WTC11 (cell line): ENCODE measurements around the gene SYNGR3. TPM values are rescaled to one million over a fixed set of nuclear protein-coding genes. Genes with fewer than 3 reads are reported as not detected.
A peak's percentile ranks its signal among the peaks of the same experiment; 100 is the strongest.

Experiments
- ATAC-seq: fragments of 200-7000 bp; cut with Tn5 transposase; 2 replicates; pipeline ENCODE4 v1.10.0; 2021; ENCODE audit warnings: mild to moderate bottlenecking, moderate library complexity
- CTCF ChIA-PET: fragments of 300-600 bp; sonication (Branson Sonifier 250); formaldehyde crosslinking; loops from one replicate; lab custom pipeline; 2021; ENCODE audit warnings: antibody characterized with exemption; lab: Charles Lee
- POLR2A ChIA-PET: fragments of 350-600 bp; sonication (Branson Sonifier 250); formaldehyde crosslinking; loops from one replicate; lab custom pipeline; 2021; ENCODE audit warnings: antibody characterized with exemption; lab: Charles Lee
- DNase-seq: peaks from one replicate; pipeline ENCODE4 v3.0.0; 2021; ENCODE audit warnings: low spot score
- H3K27ac Mint-ChIP-seq: 2 replicates; pipeline ENCODE4 v1.8.0; 2021; ENCODE audit warnings: mixed read lengths
- H3K27me3 Mint-ChIP-seq: 2 replicates; pipeline ENCODE4 v1.8.0; 2021; ENCODE audit warnings: low read depth, mild to moderate bottlenecking, moderate library complexity, mixed read lengths
- H3K36me3 Mint-ChIP-seq: 2 replicates; pipeline ENCODE4 v1.8.0; 2021; ENCODE audit warnings: mixed read lengths
- H3K4me1 Mint-ChIP-seq: 2 replicates; pipeline ENCODE4 v1.8.0; 2022; ENCODE audit warnings: mixed read lengths
- H3K4me3 Mint-ChIP-seq: 2 replicates; pipeline ENCODE4 v1.8.0; 2021; ENCODE audit warnings: mild to moderate bottlenecking, moderate library complexity, mixed read lengths
- H3K9me3 Mint-ChIP-seq: 2 replicates; pipeline ENCODE4 v1.8.0; 2021; ENCODE audit warnings: mixed read lengths
- ATF1 ChIP-seq: sonication (generic); formaldehyde crosslinking; IDR thresholded peaks from 2 replicates; pipeline ENCODE4 v1.8.1; 2023; ENCODE audit warnings: mild to moderate bottlenecking, moderate library complexity, missing genetic modification reagents
- CREB1 ChIP-seq: sonication (generic); formaldehyde crosslinking; IDR thresholded peaks from 2 replicates; pipeline ENCODE4 v1.8.0; 2023; ENCODE audit warnings: mild to moderate bottlenecking, missing genetic modification reagents
- CREM ChIP-seq: sonication (generic); formaldehyde crosslinking; IDR thresholded peaks from 2 replicates; pipeline ENCODE4 v1.8.1; 2022; ENCODE audit warnings: mild to moderate bottlenecking, missing genetic modification reagents, moderate library complexity
- GTF2I ChIP-seq: fragments of 250-450 bp; sonication (Bioruptor Pico); conservative IDR thresholded peaks from 2 replicates; pipeline ENCODE4 v1.4.0; 2021; ENCODE audit warnings: mild to moderate bottlenecking
- SOX15 ChIP-seq: fragments of 250-450 bp; sonication (Bioruptor Pico); IDR thresholded peaks from 2 replicates; pipeline ENCODE4 v1.9.0; 2021; ENCODE audit warnings: mild to moderate bottlenecking
- ZNF396 ChIP-seq: fragments of 250-450 bp; sonication (Bioruptor Pico); IDR thresholded peaks from 2 replicates; pipeline ENCODE4 v1.8.0; 2021; ENCODE audit warnings: mild to moderate bottlenecking, moderate library complexity, borderline replicate concordance
- ZNF416 ChIP-seq: fragments of 250-450 bp; sonication (Bioruptor Pico); IDR thresholded peaks from 2 replicates; pipeline ENCODE4 v1.9.0; 2021; ENCODE audit warnings: mild to moderate bottlenecking, inconsistent platforms
- ZNF671 ChIP-seq: fragments of 250-450 bp; sonication (Bioruptor Pico); IDR thresholded peaks from 2 replicates; pipeline ENCODE4 v1.8.0; 2021; ENCODE audit warnings: mild to moderate bottlenecking
- total RNA-seq: library from RNA; stranded (reverse); gene quantifications from 3 replicates; pipeline ENCODE4 v1.2.3, GENCODE V29; 2021
- TF ChIP-seq, protein P1 (sequence below): sonication (generic); formaldehyde crosslinking; IDR thresholded peaks from 2 replicates; pipeline ENCODE4 v1.8.1; 2023; ENCODE audit warnings: mild to moderate bottlenecking, missing genetic modification reagents
- TF ChIP-seq, protein P2 (sequence below): fragments of 200-600 bp; IDR thresholded peaks from 2 replicates; pipeline ENCODE4 v1.8.0; 2022; ENCODE audit warnings: antibody characterized with exemption
- TF ChIP-seq, protein P3 (sequence below): fragments of 250-450 bp; sonication (Bioruptor Pico); IDR thresholded peaks from 2 replicates; pipeline ENCODE4 v1.9.0; 2021; ENCODE audit warnings: mild to moderate bottlenecking
- TF ChIP-seq, protein P4 (sequence below): sonication (generic); formaldehyde crosslinking; IDR thresholded peaks from 2 replicates; pipeline ENCODE4 v1.8.1; 2022; ENCODE audit warnings: low read depth, mild to moderate bottlenecking, moderate library complexity, missing genetic modification reagents, borderline replicate concordance
- TF ChIP-seq, protein P5 (sequence below): fragments of 250-450 bp; sonication (Bioruptor Pico); IDR thresholded peaks from 2 replicates; pipeline ENCODE4 v1.9.0; 2021; ENCODE audit warnings: mild to moderate bottlenecking, borderline replicate concordance
- TF ChIP-seq, protein P6 (sequence below): sonication (generic); formaldehyde crosslinking; IDR thresholded peaks from 2 replicates; pipeline ENCODE4 v1.8.1; 2022; ENCODE audit warnings: low read depth, missing genetic modification reagents, borderline replicate concordance
- TF ChIP-seq, protein P7 (sequence below): fragments of 250-450 bp; sonication (Bioruptor Pico); IDR thresholded peaks from 2 replicates; pipeline ENCODE4 v1.9.0; 2021; ENCODE audit warnings: mild to moderate bottlenecking

SYNGR3 gene
- total RNA-seq, 1 experiment from 2014 or later = 41.5 TPM

DNA sequence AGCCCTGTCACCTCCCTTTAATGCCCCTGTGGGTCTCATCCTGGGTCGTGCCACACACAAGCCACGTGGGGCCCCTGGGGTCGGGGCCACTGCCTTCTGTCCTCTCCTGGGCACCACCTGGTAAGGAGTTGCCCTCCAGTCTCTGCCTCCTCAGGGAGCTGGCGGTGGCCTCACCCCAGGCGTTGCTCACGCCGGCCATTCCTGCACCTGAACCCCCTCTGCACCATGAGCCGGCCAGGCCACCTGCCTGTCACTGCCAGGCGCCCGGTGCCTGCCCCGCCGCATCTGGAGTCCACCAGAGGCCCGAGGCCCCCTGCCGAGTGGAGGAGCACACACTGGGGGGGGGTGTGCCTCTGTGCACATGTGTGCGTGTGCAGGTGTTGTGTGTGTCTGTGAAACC lies 47.3 kb downstream of the SYNGR3 start:
- POLR2A ChIA-PET = no interaction called here
- DNase-seq = no peak

DNA sequence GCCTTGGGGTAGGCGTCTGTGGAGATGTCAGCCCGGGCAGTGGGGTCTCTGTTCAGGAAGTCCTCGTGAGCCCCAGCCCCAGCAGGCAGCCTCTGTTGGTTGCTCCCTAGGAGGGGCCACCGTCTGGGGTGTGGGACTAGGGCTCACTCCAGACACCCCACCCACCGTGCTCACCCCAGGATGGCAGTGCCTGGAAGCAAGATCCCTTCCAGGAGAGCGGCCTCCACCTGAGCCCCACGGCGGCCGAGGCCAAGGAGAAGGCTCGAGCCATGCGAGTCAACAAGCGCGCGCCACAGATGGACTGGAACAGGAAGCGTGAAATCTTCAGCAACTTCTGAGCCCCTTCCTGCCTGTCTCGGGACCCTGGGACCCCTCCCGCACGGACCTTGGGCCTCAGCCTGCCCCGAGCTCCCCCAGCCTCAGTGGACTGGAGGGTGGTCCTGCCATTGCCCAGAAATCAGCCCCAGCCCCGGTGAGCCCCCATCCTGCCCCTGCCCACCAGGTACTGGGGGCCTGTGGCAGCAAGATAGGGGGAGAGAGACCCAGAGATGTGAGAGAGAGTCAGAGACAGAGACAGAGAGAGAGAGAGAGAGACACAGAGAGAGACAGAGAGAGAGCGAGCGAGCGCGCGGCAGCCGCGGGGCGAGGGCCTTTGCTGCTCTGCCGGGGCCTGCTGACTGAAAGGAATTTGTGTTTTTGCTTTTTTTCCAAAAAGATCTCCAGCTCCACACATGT lies 48.0 kb downstream of the SYNGR3 start:
- H3K27ac Mint-ChIP-seq = peak overlapping the region; percentile 74; the same call in 1 of the 2 replicates
- CTCF ChIA-PET = interaction anchor here (0.6 to 1.4 kb wide), 3 partner anchors 14 to 103 kb away, joined by 3 to 4 read pairs (median 3); no protein-coding TSS in a partner anchor
- TF ChIP-seq ZNF671 (no peak), GTF2I (CRISPR knock-in tag) (no peak)
- TF ChIP-seq, protein P1, sequence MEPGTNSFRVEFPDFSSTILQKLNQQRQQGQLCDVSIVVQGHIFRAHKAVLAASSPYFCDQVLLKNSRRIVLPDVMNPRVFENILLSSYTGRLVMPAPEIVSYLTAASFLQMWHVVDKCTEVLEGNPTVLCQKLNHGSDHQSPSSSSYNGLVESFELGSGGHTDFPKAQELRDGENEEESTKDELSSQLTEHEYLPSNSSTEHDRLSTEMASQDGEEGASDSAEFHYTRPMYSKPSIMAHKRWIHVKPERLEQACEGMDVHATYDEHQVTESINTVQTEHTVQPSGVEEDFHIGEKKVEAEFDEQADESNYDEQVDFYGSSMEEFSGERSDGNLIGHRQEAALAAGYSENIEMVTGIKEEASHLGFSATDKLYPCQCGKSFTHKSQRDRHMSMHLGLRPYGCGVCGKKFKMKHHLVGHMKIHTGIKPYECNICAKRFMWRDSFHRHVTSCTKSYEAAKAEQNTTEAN (CRISPR knock-in tag) = no peak
- TF ChIP-seq, protein P2, sequence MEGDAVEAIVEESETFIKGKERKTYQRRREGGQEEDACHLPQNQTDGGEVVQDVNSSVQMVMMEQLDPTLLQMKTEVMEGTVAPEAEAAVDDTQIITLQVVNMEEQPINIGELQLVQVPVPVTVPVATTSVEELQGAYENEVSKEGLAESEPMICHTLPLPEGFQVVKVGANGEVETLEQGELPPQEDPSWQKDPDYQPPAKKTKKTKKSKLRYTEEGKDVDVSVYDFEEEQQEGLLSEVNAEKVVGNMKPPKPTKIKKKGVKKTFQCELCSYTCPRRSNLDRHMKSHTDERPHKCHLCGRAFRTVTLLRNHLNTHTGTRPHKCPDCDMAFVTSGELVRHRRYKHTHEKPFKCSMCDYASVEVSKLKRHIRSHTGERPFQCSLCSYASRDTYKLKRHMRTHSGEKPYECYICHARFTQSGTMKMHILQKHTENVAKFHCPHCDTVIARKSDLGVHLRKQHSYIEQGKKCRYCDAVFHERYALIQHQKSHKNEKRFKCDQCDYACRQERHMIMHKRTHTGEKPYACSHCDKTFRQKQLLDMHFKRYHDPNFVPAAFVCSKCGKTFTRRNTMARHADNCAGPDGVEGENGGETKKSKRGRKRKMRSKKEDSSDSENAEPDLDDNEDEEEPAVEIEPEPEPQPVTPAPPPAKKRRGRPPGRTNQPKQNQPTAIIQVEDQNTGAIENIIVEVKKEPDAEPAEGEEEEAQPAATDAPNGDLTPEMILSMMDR = no peak
- TF ChIP-seq, protein P3, sequence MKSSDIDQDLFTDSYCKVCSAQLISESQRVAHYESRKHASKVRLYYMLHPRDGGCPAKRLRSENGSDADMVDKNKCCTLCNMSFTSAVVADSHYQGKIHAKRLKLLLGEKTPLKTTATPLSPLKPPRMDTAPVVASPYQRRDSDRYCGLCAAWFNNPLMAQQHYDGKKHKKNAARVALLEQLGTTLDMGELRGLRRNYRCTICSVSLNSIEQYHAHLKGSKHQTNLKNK = no peak
- TF ChIP-seq, protein P4, sequence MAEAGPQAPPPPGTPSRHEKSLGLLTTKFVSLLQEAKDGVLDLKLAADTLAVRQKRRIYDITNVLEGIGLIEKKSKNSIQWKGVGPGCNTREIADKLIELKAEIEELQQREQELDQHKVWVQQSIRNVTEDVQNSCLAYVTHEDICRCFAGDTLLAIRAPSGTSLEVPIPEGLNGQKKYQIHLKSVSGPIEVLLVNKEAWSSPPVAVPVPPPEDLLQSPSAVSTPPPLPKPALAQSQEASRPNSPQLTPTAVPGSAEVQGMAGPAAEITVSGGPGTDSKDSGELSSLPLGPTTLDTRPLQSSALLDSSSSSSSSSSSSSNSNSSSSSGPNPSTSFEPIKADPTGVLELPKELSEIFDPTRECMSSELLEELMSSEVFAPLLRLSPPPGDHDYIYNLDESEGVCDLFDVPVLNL (CRISPR knock-in tag) = no peak
- TF ChIP-seq, protein P5, sequence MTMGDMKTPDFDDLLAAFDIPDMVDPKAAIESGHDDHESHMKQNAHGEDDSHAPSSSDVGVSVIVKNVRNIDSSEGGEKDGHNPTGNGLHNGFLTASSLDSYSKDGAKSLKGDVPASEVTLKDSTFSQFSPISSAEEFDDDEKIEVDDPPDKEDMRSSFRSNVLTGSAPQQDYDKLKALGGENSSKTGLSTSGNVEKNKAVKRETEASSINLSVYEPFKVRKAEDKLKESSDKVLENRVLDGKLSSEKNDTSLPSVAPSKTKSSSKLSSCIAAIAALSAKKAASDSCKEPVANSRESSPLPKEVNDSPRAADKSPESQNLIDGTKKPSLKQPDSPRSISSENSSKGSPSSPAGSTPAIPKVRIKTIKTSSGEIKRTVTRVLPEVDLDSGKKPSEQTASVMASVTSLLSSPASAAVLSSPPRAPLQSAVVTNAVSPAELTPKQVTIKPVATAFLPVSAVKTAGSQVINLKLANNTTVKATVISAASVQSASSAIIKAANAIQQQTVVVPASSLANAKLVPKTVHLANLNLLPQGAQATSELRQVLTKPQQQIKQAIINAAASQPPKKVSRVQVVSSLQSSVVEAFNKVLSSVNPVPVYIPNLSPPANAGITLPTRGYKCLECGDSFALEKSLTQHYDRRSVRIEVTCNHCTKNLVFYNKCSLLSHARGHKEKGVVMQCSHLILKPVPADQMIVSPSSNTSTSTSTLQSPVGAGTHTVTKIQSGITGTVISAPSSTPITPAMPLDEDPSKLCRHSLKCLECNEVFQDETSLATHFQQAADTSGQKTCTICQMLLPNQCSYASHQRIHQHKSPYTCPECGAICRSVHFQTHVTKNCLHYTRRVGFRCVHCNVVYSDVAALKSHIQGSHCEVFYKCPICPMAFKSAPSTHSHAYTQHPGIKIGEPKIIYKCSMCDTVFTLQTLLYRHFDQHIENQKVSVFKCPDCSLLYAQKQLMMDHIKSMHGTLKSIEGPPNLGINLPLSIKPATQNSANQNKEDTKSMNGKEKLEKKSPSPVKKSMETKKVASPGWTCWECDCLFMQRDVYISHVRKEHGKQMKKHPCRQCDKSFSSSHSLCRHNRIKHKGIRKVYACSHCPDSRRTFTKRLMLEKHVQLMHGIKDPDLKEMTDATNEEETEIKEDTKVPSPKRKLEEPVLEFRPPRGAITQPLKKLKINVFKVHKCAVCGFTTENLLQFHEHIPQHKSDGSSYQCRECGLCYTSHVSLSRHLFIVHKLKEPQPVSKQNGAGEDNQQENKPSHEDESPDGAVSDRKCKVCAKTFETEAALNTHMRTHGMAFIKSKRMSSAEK (CRISPR knock-in tag) = no peak

More for the DNA sequence above, 47.3 kb downstream of the SYNGR3 start:
- Mint-ChIP-seq H3K27me3 (no peaks in the 10 kb centered on the region), H3K9me3 (no peaks in the 10 kb centered on the region), H3K4me1 (no peaks in the 10 kb centered on the region), H3K4me3 (no peak overlapping the region), H3K27ac (no peak overlapping the region), H3K36me3 (no peaks in the 10 kb centered on the region)
- TF ChIP-seq, protein P6, sequence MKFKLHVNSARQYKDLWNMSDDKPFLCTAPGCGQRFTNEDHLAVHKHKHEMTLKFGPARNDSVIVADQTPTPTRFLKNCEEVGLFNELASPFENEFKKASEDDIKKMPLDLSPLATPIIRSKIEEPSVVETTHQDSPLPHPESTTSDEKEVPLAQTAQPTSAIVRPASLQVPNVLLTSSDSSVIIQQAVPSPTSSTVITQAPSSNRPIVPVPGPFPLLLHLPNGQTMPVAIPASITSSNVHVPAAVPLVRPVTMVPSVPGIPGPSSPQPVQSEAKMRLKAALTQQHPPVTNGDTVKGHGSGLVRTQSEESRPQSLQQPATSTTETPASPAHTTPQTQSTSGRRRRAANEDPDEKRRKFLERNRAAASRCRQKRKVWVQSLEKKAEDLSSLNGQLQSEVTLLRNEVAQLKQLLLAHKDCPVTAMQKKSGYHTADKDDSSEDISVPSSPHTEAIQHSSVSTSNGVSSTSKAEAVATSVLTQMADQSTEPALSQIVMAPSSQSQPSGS (CRISPR knock-in tag) = no peak
- TF ChIP-seq, protein P3 = no peak
- TF ChIP-seq SOX15 (CRISPR knock-in tag) (no peak), ZNF416 (CRISPR knock-in tag) (no peak), CREM (CRISPR knock-in tag) (no peak), CREB1 (CRISPR knock-in tag) (no peak), ATF1 (no peak), ZNF396 (CRISPR knock-in tag) (no peak)
- TF ChIP-seq, protein P7, sequence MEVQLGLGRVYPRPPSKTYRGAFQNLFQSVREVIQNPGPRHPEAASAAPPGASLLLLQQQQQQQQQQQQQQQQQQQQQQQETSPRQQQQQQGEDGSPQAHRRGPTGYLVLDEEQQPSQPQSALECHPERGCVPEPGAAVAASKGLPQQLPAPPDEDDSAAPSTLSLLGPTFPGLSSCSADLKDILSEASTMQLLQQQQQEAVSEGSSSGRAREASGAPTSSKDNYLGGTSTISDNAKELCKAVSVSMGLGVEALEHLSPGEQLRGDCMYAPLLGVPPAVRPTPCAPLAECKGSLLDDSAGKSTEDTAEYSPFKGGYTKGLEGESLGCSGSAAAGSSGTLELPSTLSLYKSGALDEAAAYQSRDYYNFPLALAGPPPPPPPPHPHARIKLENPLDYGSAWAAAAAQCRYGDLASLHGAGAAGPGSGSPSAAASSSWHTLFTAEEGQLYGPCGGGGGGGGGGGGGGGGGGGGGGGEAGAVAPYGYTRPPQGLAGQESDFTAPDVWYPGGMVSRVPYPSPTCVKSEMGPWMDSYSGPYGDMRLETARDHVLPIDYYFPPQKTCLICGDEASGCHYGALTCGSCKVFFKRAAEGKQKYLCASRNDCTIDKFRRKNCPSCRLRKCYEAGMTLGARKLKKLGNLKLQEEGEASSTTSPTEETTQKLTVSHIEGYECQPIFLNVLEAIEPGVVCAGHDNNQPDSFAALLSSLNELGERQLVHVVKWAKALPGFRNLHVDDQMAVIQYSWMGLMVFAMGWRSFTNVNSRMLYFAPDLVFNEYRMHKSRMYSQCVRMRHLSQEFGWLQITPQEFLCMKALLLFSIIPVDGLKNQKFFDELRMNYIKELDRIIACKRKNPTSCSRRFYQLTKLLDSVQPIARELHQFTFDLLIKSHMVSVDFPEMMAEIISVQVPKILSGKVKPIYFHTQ = no peak
- no peak for ATAC-seq
- CTCF ChIA-PET = interaction anchor here (1.4 kb wide), 1 partner anchor 103 kb away, joined by 4 read pairs; no protein-coding TSS in a partner anchor

More for the DNA sequence above, 48.0 kb downstream of the SYNGR3 start:
- DNase-seq (no peak), ATAC-seq (no peak)
- H3K4me1 Mint-ChIP-seq = no peaks in the 10 kb centered on the region
- H3K27me3 Mint-ChIP-seq = no peaks in the 10 kb centered on the region
- no peak overlapping the region for H3K4me3 Mint-ChIP-seq
- POLR2A ChIA-PET = no interaction called here
- H3K36me3 Mint-ChIP-seq = no peaks in the 10 kb centered on the region
- no peaks in the 10 kb centered on the region for H3K9me3 Mint-ChIP-seq
